GM12878 (cell line): ENCODE results near the gene NRG3. TPM values are rescaled to one million over a fixed set of nuclear protein-coding genes. Genes with fewer than 3 reads are reported as not detected.

Source experiments
- ATAC-seq: fragments of 200-7000 bp; cut with Tn5 transposase; 3 replicates; pipeline ENCODE4 v1.9.1; 2020; ENCODE audit warnings: mild to moderate bottlenecking, moderate library complexity
- BruUV-seq: library from RNA; stranded (reverse); fragments of 400-500 nt; replicated peaks from 2 replicates; lab custom pipeline; 2021; lab: Mats Ljungman, UMichigan
- CTCF ChIA-PET: fragments of 300-600 bp; sonication (Branson Sonifier 250); formaldehyde crosslinking; extraction: SDS; loops from one replicate; lab custom pipeline; 2021; ENCODE audit warnings: inconsistent platforms; lab: Yijun Ruan, JAX
- POLR2A ChIA-PET: fragments of 350-600 bp; formaldehyde crosslinking; extraction: SDS; loops from one replicate; lab custom pipeline; 2021; ENCODE audit warnings: inconsistent platforms; lab: Charles Lee
- RAD21 ChIA-PET: fragments of 300-600 bp; sonication (Branson Sonifier 250); formaldehyde crosslinking; loops from one replicate; lab custom pipeline; 2023; ENCODE audit warnings: antibody characterized with exemption; ENCODE audit not compliant: unreplicated experiment; lab: Charles Lee
- SMC1A ChIA-PET: fragments of 300-600 bp; sonication (Branson Sonifier 250); formaldehyde crosslinking; loops from one replicate; lab custom pipeline; 2023; ENCODE audit not compliant: unreplicated experiment, uncharacterized antibody; lab: Charles Lee
- DNase-seq: peaks from one replicate; pipeline ENCODE4 v3.0.0-alpha.2; 2011; ENCODE audit warnings: low read depth, low spot score
- FAIRE-seq: peaks from 3 replicates; lab custom pipeline; 2011; peaks lifted over from hg19 to GRCh38; lab: Jason Lieb, UNC
- H2AFZ ChIP-seq: 2 replicates; pipeline ENCODE4 v1.6.0; 2011; ENCODE audit warnings: low read depth, low read length, control low read depth; ENCODE audit not compliant: control insufficient read depth
- H3K27ac ChIP-seq: 2 replicates; pipeline ENCODE4 v1.5.1; 2011; ENCODE audit warnings: control low read depth; ENCODE audit not compliant: control insufficient read depth, insufficient read depth
- H3K27me3 ChIP-seq, 2 experiments: replicated peaks in 1 of 2; 2 replicates each; pipeline versions ENCODE4 v1.6.0 to v1.6.1; 2011; ENCODE audit warnings: low read length in 1 of 2; ENCODE audit not compliant: control insufficient read depth in 2 of 2, insufficient read depth in 2 of 2
- H3K36me3 ChIP-seq, 2 experiments: 2 replicates each; pipeline ENCODE4 v1.5.1; 2011; ENCODE audit warnings: low read length in 1 of 2; ENCODE audit not compliant: control insufficient read depth in 2 of 2, insufficient read depth in 2 of 2
- H3K4me1 ChIP-seq: 2 replicates; pipeline ENCODE4 v1.6.1; 2011; ENCODE audit warnings: mild to moderate bottlenecking, low read length, moderate library complexity, mixed read lengths; ENCODE audit not compliant: control insufficient read depth, insufficient read depth
- H3K4me2 ChIP-seq: 2 replicates; pipeline ENCODE4 v1.6.0; 2011; ENCODE audit warnings: control low read depth; ENCODE audit not compliant: control insufficient read depth, insufficient read depth
- H3K4me3 ChIP-seq: fragments of 200-600 bp; sonication (generic); 2 replicates; pipeline ENCODE4 v1.5.1; 2016
- H3K79me2 ChIP-seq: 2 replicates; pipeline ENCODE4 v1.6.0; 2011; ENCODE audit warnings: low read length; ENCODE audit not compliant: control insufficient read depth, insufficient read depth
- H3K9ac ChIP-seq: 2 replicates; pipeline ENCODE4 v1.8.0; 2011; ENCODE audit warnings: low read length, control low read depth, mixed read lengths; ENCODE audit not compliant: control insufficient read depth, insufficient read depth
- H3K9me3 ChIP-seq: replicated peaks from 3 replicates; pipeline ENCODE4 v1.5.1; 2011; ENCODE audit warnings: mild to moderate bottlenecking, low read length; ENCODE audit not compliant: control insufficient read depth, insufficient read depth
- H4K20me1 ChIP-seq: 2 replicates; pipeline ENCODE4 v1.6.0; 2011; ENCODE audit not compliant: control insufficient read depth, insufficient read depth
- BCL3 ChIP-seq: IDR thresholded peaks from 2 replicates; pipeline ENCODE4 v1.6.1; 2011; ENCODE audit warnings: borderline replicate concordance, low read depth, mild to moderate bottlenecking, moderate library complexity, low read length; ENCODE audit not compliant: insufficient read depth, poor library complexity, severe bottlenecking
- CUX1 ChIP-seq: IDR thresholded peaks from 2 replicates; pipeline ENCODE4 v1.6.1; 2012; ENCODE audit warnings: improper control_type of control experiment, low read depth, low read length; ENCODE audit not compliant: insufficient replicate concordance
- EGR1 ChIP-seq, 2 experiments: IDR thresholded peaks; 1 replicate in 1 of 2; 2 replicates in 1 of 2; pipeline ENCODE4 v1.6.1; 2011 to 2012; ENCODE audit warnings: low read depth in 2 of 2, low read length in 2 of 2, borderline replicate concordance in 1 of 2, mild to moderate bottlenecking in 1 of 2, moderate library complexity in 1 of 2
- EP300 ChIP-seq, 2 experiments: fragments of 150-350 bp in 1 of 2; IDR thresholded peaks; 2 replicates each; pipeline ENCODE4 v1.6.1; 2011 to 2012; ENCODE audit warnings: low read depth in 2 of 2, low read length in 2 of 2, borderline replicate concordance in 1 of 2, improper control_type of control experiment in 1 of 2, inconsistent platforms in 1 of 2; ENCODE audit not compliant: control insufficient read depth in 1 of 2
- ESRRA ChIP-seq: IDR thresholded peaks from 2 replicates; pipeline ENCODE4 v1.6.1; 2012; ENCODE audit warnings: mild to moderate bottlenecking, low read length, improper control_type of control experiment
- MYB ChIP-seq: fragments of 150-350 bp; IDR thresholded peaks from 2 replicates; pipeline ENCODE4 v1.6.1; 2014; ENCODE audit warnings: mild to moderate bottlenecking, low read depth, low read length, borderline replicate concordance
- SIN3A ChIP-seq: IDR thresholded peaks from 2 replicates; pipeline ENCODE4 v1.6.1; 2012; ENCODE audit warnings: low read depth, low read length, improper control_type of control experiment
- SREBF2 ChIP-seq: IDR thresholded peaks from 2 replicates; pipeline ENCODE4 v1.6.1; 2012; ENCODE audit warnings: mild to moderate bottlenecking, low read length
- STAT1 ChIP-seq: fragments of 450-650 bp; conservative IDR thresholded peaks from 2 replicates; pipeline ENCODE4 v1.6.1; 2014; ENCODE audit warnings: antibody characterized with exemption, mild to moderate bottlenecking
- TCF7 ChIP-seq: IDR thresholded peaks from 2 replicates; pipeline ENCODE4 v1.6.1; 2014; ENCODE audit warnings: antibody characterized with exemption, borderline replicate concordance
- ZNF384 ChIP-seq: IDR thresholded peaks from 2 replicates; pipeline ENCODE4 v1.6.1; 2012; ENCODE audit warnings: low read depth, mild to moderate bottlenecking, low read length, improper control_type of control experiment, borderline replicate concordance
- WGBS: methylation state at CpG from one replicate; pipeline ENCODE4 v1.1.6; 2016; ENCODE audit warnings: low lambda C conversion rate; ENCODE audit not compliant: insufficient replicate concordance, insufficient coverage; ENCODE audit errors: missing lambda C conversion rate; 5-methylcytosine and 5-hydroxymethylcytosine counted together
- in situ Hi-C: fragments of 300-500 bp; cut with MboI; formaldehyde crosslinking; loops from 9 replicates; pipeline ENCODE4 v1.14.3; 2018; ENCODE audit warnings: mixed read lengths
- intact Hi-C: fragments of 100-400 bp; cut with micrococcal nuclease; formaldehyde crosslinking; loops from one replicate; pipeline ENCODE4 v1.14.2; 2022; ENCODE audit not compliant: unreplicated experiment
- polyA plus RNA-seq, 11 experiments: library from polyadenylated mRNA; depleted of rRNA in 4 of 11; unstranded in 6 of 11; stranded (reverse) in 5 of 11; fragments of >200 nt; fragmentation: Nextera tagmentation in 4 of 11; fragmentation: Illumina TruSeq in 1 of 11; extraction: Ambion mirVana in 4 of 11; extraction: Trizol in 1 of 11; gene quantifications; 1 replicate in 1 of 11; 2 replicates in 10 of 11; pipeline versions ENCODE4 v1.2.1 to v1.2.3, GENCODE V29; 2011 to 2016; ENCODE audit warnings: inconsistent platforms in 2 of 11, missing spikeins in 2 of 11, low read depth in 1 of 11
- total RNA-seq, 4 experiments: library from RNA; depleted of rRNA in 3 of 4; stranded (reverse); fragments of >200 nt in 3 of 4; fragmentation: Illumina TruSeq in 1 of 4; extraction: Trizol in 1 of 4; gene quantifications; 2 replicates each; pipeline versions ENCODE4 v1.2.1 to v1.2.3, GENCODE V29; 2013 to 2021

Gene NRG3
- total and polyA plus RNA-seq, 10 of the 15 experiments (the other 5 are each of a cell fraction or from before 2014, with no cell fraction given) = 0.03 to 0.41 (median 0.17) TPM; not detected in 3

- SMC1A ChIA-PET = interaction anchor here (0.7 kb wide), 1 partner anchor 17 kb away, joined by 3 read pairs; no protein-coding TSS in a partner anchor
- WGBS = 23% methylated on average over 6 of the region's 6 CpGs
Observed at GRCh38 chr10:82464191-82464818, 589.3 kb downstream of the NRG3 start.

GRCh38 chr10:82464966-82465365 is 590.0 kb downstream of the NRG3 start:
- Histone ChIP-seq H4K20me1 (no peaks in the 10 kb centered on the region), H3K4me3 (no peak overlapping the region), H3K79me2 (no peaks in the 10 kb centered on the region), H3K4me1 (no peaks in the 10 kb centered on the region), H3K9me3 (no peaks in the 10 kb centered on the region), H3K9ac (no peak overlapping the region), H3K27ac (no peak overlapping the region), H3K27me3 (no peaks in the 10 kb centered on the region), H2AFZ (no peak overlapping the region), H3K4me2 (no peak overlapping the region), H3K36me3 (no peaks in the 10 kb centered on the region)
- no TSS peak for BruUV-seq
- intact Hi-C loops = no loop called here
- RAD21 ChIA-PET = no interaction called here
- SMC1A ChIA-PET = no interaction called here
- in situ Hi-C loops = no loop called here
- ATAC-seq (no peak), FAIRE-seq (no peak), DNase-seq (no peak)
- POLR2A ChIA-PET = no interaction called here
- WGBS = 21% methylated on average over 5 of the region's 5 CpGs
- CTCF ChIA-PET = no interaction called here
- no peak for TF ChIP-seq ZNF384
- TF ChIP-seq MYB = no peak
- no peak for TF ChIP-seq ESRRA
- TF ChIP-seq CUX1 = no peak
- no peak for TF ChIP-seq STAT1
- no peak for TF ChIP-seq EGR1 (IDR thresholded peaks at IDR 0.05; ENCODE audit: borderline replicate concordance in 1 of 2, low read depth in 2 of 2, low read length in 2 of 2)
- TF ChIP-seq BCL3 = no peak

More at GRCh38 chr10:82464191-82464818, 589.3 kb downstream of the NRG3 start:
- intact Hi-C loops (no loop called here), in situ Hi-C loops (no loop called here)
- no peaks in the 10 kb centered on the region for H3K9me3 ChIP-seq
- no TSS peak for BruUV-seq
- no peak overlapping the region for H3K27ac ChIP-seq
- TF ChIP-seq EP300 (IDR thresholded peaks at IDR 0.05; ENCODE audit: borderline replicate concordance in 1 of 2, control insufficient read depth in 1 of 2, low read depth in 2 of 2, low read length in 2 of 2) (no peak), SIN3A (no peak), TCF7 (no peak), SREBF2 (no peak)
- no peaks in the 10 kb centered on the region for H4K20me1 ChIP-seq
- POLR2A ChIA-PET = no interaction called here
- ATAC-seq (no peak), FAIRE-seq (no peak), DNase-seq (no peak)
- H3K4me1 ChIP-seq = no peaks in the 10 kb centered on the region
- CTCF ChIA-PET = no interaction called here
- H3K9ac ChIP-seq = no peak overlapping the region
- no peaks in the 10 kb centered on the region for H3K36me3 ChIP-seq
- RAD21 ChIA-PET = no interaction called here
- no peaks in the 10 kb centered on the region for H3K79me2 ChIP-seq
- no peak overlapping the region for H3K4me3 ChIP-seq
- H3K4me2 ChIP-seq = no peak overlapping the region
- H3K27me3 ChIP-seq = no peaks in the 10 kb centered on the region
- no peak overlapping the region for H2AFZ ChIP-seq
